Measurements from ENCODE around the gene NSUN7. TPM values are rescaled to one million over a fixed set of nuclear protein-coding genes. Genes with fewer than 3 reads are reported as not detected.

The NSUN7 gene
- total RNA-seq, 3 donors from 2014 or later (not counting 1 experiment from before 2014, with no cell fraction given): 0.14 to 0.23 TPM; not detected in 1

DNA sequence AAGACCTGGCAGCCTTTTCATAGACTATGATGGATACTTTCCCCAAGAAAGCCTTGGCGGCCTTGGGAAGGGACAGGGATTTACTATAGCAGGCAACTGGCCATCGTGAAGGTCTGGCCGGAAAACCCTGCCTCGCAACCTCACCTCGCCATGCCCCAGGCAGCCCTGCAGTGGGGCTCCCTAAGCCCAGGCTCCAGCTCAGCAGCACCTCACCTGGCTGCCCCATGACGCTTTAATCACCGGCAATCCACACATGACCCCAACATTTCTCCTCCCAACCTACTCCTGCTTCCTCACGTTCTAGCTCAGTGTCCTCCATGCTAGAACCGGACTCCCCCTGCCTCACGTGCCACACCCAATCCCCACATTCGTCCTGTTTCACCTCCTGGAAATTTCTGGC lies 82.4 kb downstream of the NSUN7 start:
- intact Hi-C loops (cut with micrococcal nuclease): no loop called here
- Mint-ChIP-seq H3K9me3 (no peaks in the 10 kb centered on the region), H3K4me3 (no peak overlapping the region), H3K27me3 (ENCODE audit: low read depth in 2 of 2) (no peaks in the 10 kb centered on the region), H3K4me1 (no peaks in the 10 kb centered on the region), H3K36me3 (no peaks in the 10 kb centered on the region), H3K27ac (no peak overlapping the region)
- no peaks in the 10 kb centered on the region for H3K4me1 ChIP-seq (ENCODE audit: control insufficient read depth, insufficient read depth, low read length)
- no peaks in the 10 kb centered on the region for H3K36me3 ChIP-seq (ENCODE audit: control insufficient read depth, insufficient read depth, low read length)
- TF ChIP-seq, protein P1, sequence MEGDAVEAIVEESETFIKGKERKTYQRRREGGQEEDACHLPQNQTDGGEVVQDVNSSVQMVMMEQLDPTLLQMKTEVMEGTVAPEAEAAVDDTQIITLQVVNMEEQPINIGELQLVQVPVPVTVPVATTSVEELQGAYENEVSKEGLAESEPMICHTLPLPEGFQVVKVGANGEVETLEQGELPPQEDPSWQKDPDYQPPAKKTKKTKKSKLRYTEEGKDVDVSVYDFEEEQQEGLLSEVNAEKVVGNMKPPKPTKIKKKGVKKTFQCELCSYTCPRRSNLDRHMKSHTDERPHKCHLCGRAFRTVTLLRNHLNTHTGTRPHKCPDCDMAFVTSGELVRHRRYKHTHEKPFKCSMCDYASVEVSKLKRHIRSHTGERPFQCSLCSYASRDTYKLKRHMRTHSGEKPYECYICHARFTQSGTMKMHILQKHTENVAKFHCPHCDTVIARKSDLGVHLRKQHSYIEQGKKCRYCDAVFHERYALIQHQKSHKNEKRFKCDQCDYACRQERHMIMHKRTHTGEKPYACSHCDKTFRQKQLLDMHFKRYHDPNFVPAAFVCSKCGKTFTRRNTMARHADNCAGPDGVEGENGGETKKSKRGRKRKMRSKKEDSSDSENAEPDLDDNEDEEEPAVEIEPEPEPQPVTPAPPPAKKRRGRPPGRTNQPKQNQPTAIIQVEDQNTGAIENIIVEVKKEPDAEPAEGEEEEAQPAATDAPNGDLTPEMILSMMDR (IDR thresholded peaks at IDR 0.05): no peak
- 85% methylated on average over 11 of the region's 11 CpGs for WGBS (ENCODE audit: insufficient coverage)
- no peaks in the 10 kb centered on the region for H3K9me3 ChIP-seq (ENCODE audit: control insufficient read depth, insufficient read depth, low read length)
- ATAC-seq (no peak), DNase-seq (no peak)
- H3K27me3 ChIP-seq (ENCODE audit: control insufficient read depth, insufficient read depth, low read length): no peaks in the 10 kb centered on the region
- H3K4me3 ChIP-seq (ENCODE audit: low read length): no peak overlapping the region
- H3K27ac ChIP-seq (ENCODE audit: low read length): no peak overlapping the region

DNA sequence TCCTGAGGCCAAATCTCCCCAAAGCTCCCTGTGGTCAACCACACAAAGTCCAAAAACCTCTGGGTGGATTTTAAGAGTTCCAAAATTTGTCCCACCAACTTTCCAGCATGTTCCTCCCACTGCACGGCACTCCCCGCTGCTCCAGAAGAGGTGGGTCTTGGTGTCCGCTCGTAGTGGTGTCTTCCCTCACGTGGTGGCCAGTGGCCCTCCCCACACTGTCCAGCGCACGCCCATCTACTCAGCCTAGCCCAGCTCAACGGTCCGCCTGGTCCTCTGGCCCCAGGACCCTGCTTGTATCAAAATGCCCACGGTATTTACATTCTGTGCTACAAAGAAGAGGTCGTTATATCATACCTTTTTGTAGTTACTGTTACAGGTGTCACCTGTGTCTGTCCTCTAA lies 83.5 kb downstream of the NSUN7 start:
- Histone ChIP-seq H3K27me3 (ENCODE audit: control insufficient read depth, insufficient read depth, low read length) (no peaks in the 10 kb centered on the region), H3K9me3 (ENCODE audit: control insufficient read depth, insufficient read depth, low read length) (no peaks in the 10 kb centered on the region), H3K4me3 (ENCODE audit: low read length) (no peak overlapping the region), H3K4me1 (ENCODE audit: control insufficient read depth, insufficient read depth, low read length) (no peaks in the 10 kb centered on the region), H3K27ac (ENCODE audit: low read length) (no peak overlapping the region), H3K36me3 (ENCODE audit: control insufficient read depth, insufficient read depth, low read length) (no peaks in the 10 kb centered on the region)
- H3K4me1 Mint-ChIP-seq: no peaks in the 10 kb centered on the region
- H3K36me3 Mint-ChIP-seq: no peaks in the 10 kb centered on the region
- H3K27ac Mint-ChIP-seq: no peak overlapping the region
- H3K27me3 Mint-ChIP-seq (ENCODE audit: low read depth in 2 of 2): no peaks in the 10 kb centered on the region
- DNase-seq (no peak), ATAC-seq (no peak)
- H3K9me3 Mint-ChIP-seq: no peaks in the 10 kb centered on the region
- WGBS (ENCODE audit: insufficient coverage): 88% methylated on average over 11 of the region's 11 CpGs
- TF ChIP-seq, protein P1 (IDR thresholded peaks at IDR 0.05): no peak
- no peak overlapping the region for H3K4me3 Mint-ChIP-seq
- intact Hi-C loops (cut with micrococcal nuclease): no loop called here

DNA sequence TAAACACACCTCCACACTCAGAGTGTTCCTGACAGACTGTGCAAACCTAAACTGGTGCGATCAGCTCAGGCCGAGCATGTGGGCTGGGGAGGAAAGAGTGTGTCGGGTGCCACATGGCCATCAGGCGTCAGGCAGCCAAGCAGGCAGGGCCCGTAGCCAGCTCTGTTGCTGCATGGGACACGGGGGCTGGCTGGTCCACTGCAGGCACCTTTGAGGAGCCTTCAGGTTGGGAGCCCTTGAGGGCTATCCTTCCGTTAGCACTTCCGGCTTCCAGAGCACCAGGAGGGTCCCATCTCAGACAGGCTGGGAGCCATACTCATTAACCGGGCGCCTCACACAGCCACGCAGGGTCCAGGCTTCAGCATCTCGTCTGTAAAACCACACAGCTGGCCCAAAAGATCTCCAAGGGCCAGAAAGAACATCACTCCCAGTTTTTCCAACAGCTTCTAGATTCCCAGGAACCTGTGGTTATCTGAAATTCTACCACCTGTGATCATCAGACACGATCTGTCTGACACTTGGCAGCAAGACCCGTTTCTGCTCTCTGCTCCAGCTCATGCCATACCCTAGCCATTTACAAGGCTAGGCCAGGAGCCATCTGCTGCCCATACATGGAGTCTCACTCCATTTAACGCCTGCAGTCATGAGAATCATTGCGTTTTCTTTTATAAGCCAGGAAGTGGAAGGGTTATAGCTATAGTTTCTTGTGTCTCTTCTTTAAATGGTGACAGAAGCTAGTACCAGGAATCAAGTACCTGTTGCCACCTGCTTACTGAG lies 87.5 kb downstream of the NSUN7 start:
- no peak overlapping the region for H3K4me3 Mint-ChIP-seq
- no peak for ATAC-seq

More for the DNA sequence above, 87.5 kb downstream of the NSUN7 start:
- Histone ChIP-seq H3K27ac (ENCODE audit: low read length) (no peak overlapping the region), H3K4me3 (ENCODE audit: low read length) (no peak overlapping the region), H3K4me1 (ENCODE audit: control insufficient read depth, insufficient read depth, low read length) (no peaks in the 10 kb centered on the region), H3K36me3 (ENCODE audit: control insufficient read depth, insufficient read depth, low read length) (no peaks in the 10 kb centered on the region), H3K27me3 (ENCODE audit: control insufficient read depth, insufficient read depth, low read length) (no peaks in the 10 kb centered on the region), H3K9me3 (ENCODE audit: control insufficient read depth, insufficient read depth, low read length) (no peaks in the 10 kb centered on the region)
- H3K27ac Mint-ChIP-seq: no peak overlapping the region
- intact Hi-C loops (cut with micrococcal nuclease): no loop called here
- 87% methylated on average over 16 of the region's 16 CpGs for WGBS (ENCODE audit: insufficient coverage)
- no peaks in the 10 kb centered on the region for H3K36me3 Mint-ChIP-seq
- DNase-seq: no peak
- H3K27me3 Mint-ChIP-seq (ENCODE audit: low read depth in 2 of 2): no peaks in the 10 kb centered on the region
- no peaks in the 10 kb centered on the region for H3K4me1 Mint-ChIP-seq
- TF ChIP-seq, protein P1 (IDR thresholded peaks at IDR 0.05): no peak
- H3K9me3 Mint-ChIP-seq: no peaks in the 10 kb centered on the region
